ENCODE measurements around the gene FARS2.

The FARS2 gene

GRCh38 chr6:5334341-5334740 is 73.0 kb downstream of the FARS2 start:
- Histone ChIP-seq H3K9me3 (ENCODE audit: control insufficient read depth, low read length) (no peaks in the 10 kb centered on the region), H3K4me1 (ENCODE audit: control insufficient read depth, insufficient read depth, low read length) (no peaks in the 10 kb centered on the region), H3K36me3 (ENCODE audit: control insufficient read depth, insufficient read depth, low read length) (no peaks in the 10 kb centered on the region), H3K27me3 (ENCODE audit: control insufficient read depth, insufficient read depth, low read length, poor library complexity, severe bottlenecking) (no peaks in the 10 kb centered on the region), H3K27ac (ENCODE audit: insufficient read depth, low read depth, low read length, poor library complexity, severe bottlenecking) (no peak overlapping the region), H3K4me3 (ENCODE audit: insufficient read depth, low read depth, low read length) (no peak overlapping the region)
- WGBS, 2 experiments, result 100% methylated on average over 1 of the region's 1 CpG

- H3K27me3 ChIP-seq (ENCODE audit: control insufficient read depth, insufficient read depth, low read length, poor library complexity, severe bottlenecking), result no peaks in the 10 kb centered on the region
- H3K27ac ChIP-seq (ENCODE audit: insufficient read depth, low read depth, low read length, poor library complexity, severe bottlenecking), result no peak overlapping the region
- H3K36me3 ChIP-seq (ENCODE audit: control insufficient read depth, insufficient read depth, low read length), result no peaks in the 10 kb centered on the region
- no peaks in the 10 kb centered on the region for H3K9me3 ChIP-seq (ENCODE audit: control insufficient read depth, low read length)
- H3K4me1 ChIP-seq (ENCODE audit: control insufficient read depth, insufficient read depth, low read length), result no peaks in the 10 kb centered on the region
- 86 to 90% methylated on average over 3 of the region's 3 CpGs for whole genome bisulfite sequencing, 2 experiments
- H3K4me3 ChIP-seq (ENCODE audit: insufficient read depth, low read depth, low read length), result no peak overlapping the region
These were observed 73.7 kb downstream of the FARS2 start for GRCh38 chr6:5335020-5335419.

- H3K4me3 ChIP-seq (ENCODE audit: insufficient read depth, low read depth, low read length), result no peak overlapping the region
- H3K9me3 ChIP-seq (ENCODE audit: control insufficient read depth, low read length), result no peaks in the 10 kb centered on the region
- H3K4me1 ChIP-seq (ENCODE audit: control insufficient read depth, insufficient read depth, low read length), result no peaks in the 10 kb centered on the region
- H3K27ac ChIP-seq (ENCODE audit: insufficient read depth, low read depth, low read length, poor library complexity, severe bottlenecking), result no peak overlapping the region
- H3K27me3 ChIP-seq (ENCODE audit: control insufficient read depth, insufficient read depth, low read length, poor library complexity, severe bottlenecking), result no peaks in the 10 kb centered on the region
- no peaks in the 10 kb centered on the region for H3K36me3 ChIP-seq (ENCODE audit: control insufficient read depth, insufficient read depth, low read length)
- 82 to 89% methylated on average over 2 of the region's 2 CpGs for WGBS, 2 experiments
These were observed 76.3 kb downstream of the FARS2 start for GRCh38 chr6:5337573-5337972.

GRCh38 chr6:5338177-5338960 is 77.1 kb downstream of the FARS2 start:
- Histone ChIP-seq H3K4me3 (ENCODE audit: insufficient read depth, low read depth, low read length) (no peak overlapping the region), H3K4me1 (ENCODE audit: control insufficient read depth, insufficient read depth, low read length) (no peaks in the 10 kb centered on the region), H3K36me3 (ENCODE audit: control insufficient read depth, insufficient read depth, low read length) (no peaks in the 10 kb centered on the region), H3K27ac (ENCODE audit: insufficient read depth, low read depth, low read length, poor library complexity, severe bottlenecking) (no peak overlapping the region), H3K27me3 (ENCODE audit: control insufficient read depth, insufficient read depth, low read length, poor library complexity, severe bottlenecking) (no peaks in the 10 kb centered on the region), H3K9me3 (ENCODE audit: control insufficient read depth, low read length) (no peaks in the 10 kb centered on the region)
- 90 to 91% methylated on average over 9 of the region's 10 CpGs for WGBS, 2 experiments

- H3K36me3 ChIP-seq (ENCODE audit: control insufficient read depth, insufficient read depth, low read length), result no peaks in the 10 kb centered on the region
- no peak overlapping the region for H3K27ac ChIP-seq (ENCODE audit: insufficient read depth, low read depth, low read length, poor library complexity, severe bottlenecking)
- no peaks in the 10 kb centered on the region for H3K4me1 ChIP-seq (ENCODE audit: control insufficient read depth, insufficient read depth, low read length)
- WGBS, 2 experiments, result 91 to 96% methylated on average over 3 of the region's 3 CpGs
- H3K27me3 ChIP-seq (ENCODE audit: control insufficient read depth, insufficient read depth, low read length, poor library complexity, severe bottlenecking), result no peaks in the 10 kb centered on the region
- H3K4me3 ChIP-seq (ENCODE audit: insufficient read depth, low read depth, low read length), result no peak overlapping the region
- H3K9me3 ChIP-seq (ENCODE audit: control insufficient read depth, low read length), result no peaks in the 10 kb centered on the region
These were observed 78.5 kb downstream of the FARS2 start for GRCh38 chr6:5339786-5340185.

GRCh38 chr6:5341845-5342244 is 80.5 kb downstream of the FARS2 start:
- Histone ChIP-seq H3K36me3 (ENCODE audit: control insufficient read depth, insufficient read depth, low read length) (no peaks in the 10 kb centered on the region), H3K27me3 (ENCODE audit: control insufficient read depth, insufficient read depth, low read length, poor library complexity, severe bottlenecking) (no peaks in the 10 kb centered on the region), H3K4me3 (ENCODE audit: insufficient read depth, low read depth, low read length) (no peak overlapping the region), H3K4me1 (ENCODE audit: control insufficient read depth, insufficient read depth, low read length) (no peaks in the 10 kb centered on the region), H3K9me3 (ENCODE audit: control insufficient read depth, low read length) (no peaks in the 10 kb centered on the region), H3K27ac (ENCODE audit: insufficient read depth, low read depth, low read length, poor library complexity, severe bottlenecking) (no peak overlapping the region)

- Histone ChIP-seq H3K4me3 (ENCODE audit: insufficient read depth, low read depth, low read length) (no peak overlapping the region), H3K36me3 (ENCODE audit: control insufficient read depth, insufficient read depth, low read length) (no peaks in the 10 kb centered on the region), H3K9me3 (ENCODE audit: control insufficient read depth, low read length) (no peaks in the 10 kb centered on the region), H3K27me3 (ENCODE audit: control insufficient read depth, insufficient read depth, low read length, poor library complexity, severe bottlenecking) (no peaks in the 10 kb centered on the region), H3K4me1 (ENCODE audit: control insufficient read depth, insufficient read depth, low read length) (no peaks in the 10 kb centered on the region), H3K27ac (ENCODE audit: insufficient read depth, low read depth, low read length, poor library complexity, severe bottlenecking) (no peak overlapping the region)
- WGBS, 2 experiments, result 91 to 95% methylated on average over 11 of the region's 11 CpGs
These were observed 82.7 kb downstream of the FARS2 start for GRCh38 chr6:5343998-5344397.

- Histone ChIP-seq H3K4me1 (ENCODE audit: control insufficient read depth, insufficient read depth, low read length) (no peaks in the 10 kb centered on the region), H3K27me3 (ENCODE audit: control insufficient read depth, insufficient read depth, low read length, poor library complexity, severe bottlenecking) (no peaks in the 10 kb centered on the region), H3K9me3 (ENCODE audit: control insufficient read depth, low read length) (no peaks in the 10 kb centered on the region), H3K36me3 (ENCODE audit: control insufficient read depth, insufficient read depth, low read length) (no peaks in the 10 kb centered on the region), H3K4me3 (ENCODE audit: insufficient read depth, low read depth, low read length) (no peak overlapping the region), H3K27ac (ENCODE audit: insufficient read depth, low read depth, low read length, poor library complexity, severe bottlenecking) (no peak overlapping the region)
- WGBS, 2 experiments, result 94 to 97% methylated on average over 6 of the region's 6 CpGs
These were observed 84.0 kb downstream of the FARS2 start for GRCh38 chr6:5345324-5345723.

- no peaks in the 10 kb centered on the region for H3K9me3 ChIP-seq (ENCODE audit: control insufficient read depth, low read length)
- 91 to 98% methylated on average over 4 of the region's 6 CpGs for WGBS, 2 experiments
- no peaks in the 10 kb centered on the region for H3K27me3 ChIP-seq (ENCODE audit: control insufficient read depth, insufficient read depth, low read length, poor library complexity, severe bottlenecking)
- no peak overlapping the region for H3K4me3 ChIP-seq (ENCODE audit: insufficient read depth, low read depth, low read length)
- no peaks in the 10 kb centered on the region for H3K4me1 ChIP-seq (ENCODE audit: control insufficient read depth, insufficient read depth, low read length)
- no peak overlapping the region for H3K27ac ChIP-seq (ENCODE audit: insufficient read depth, low read depth, low read length, poor library complexity, severe bottlenecking)
- no peaks in the 10 kb centered on the region for H3K36me3 ChIP-seq (ENCODE audit: control insufficient read depth, insufficient read depth, low read length)
These were observed 90.4 kb downstream of the FARS2 start for GRCh38 chr6:5351552-5352210.

- no peaks in the 10 kb centered on the region for H3K27me3 ChIP-seq (ENCODE audit: control insufficient read depth, insufficient read depth, low read length, poor library complexity, severe bottlenecking)
- WGBS, 2 experiments, result 73 to 86% methylated on average over 1 of the region's 1 CpG
- no peaks in the 10 kb centered on the region for H3K36me3 ChIP-seq (ENCODE audit: control insufficient read depth, insufficient read depth, low read length)
- no peak overlapping the region for H3K27ac ChIP-seq (ENCODE audit: insufficient read depth, low read depth, low read length, poor library complexity, severe bottlenecking)
- H3K4me3 ChIP-seq (ENCODE audit: insufficient read depth, low read depth, low read length), result no peak overlapping the region
- no peaks in the 10 kb centered on the region for H3K9me3 ChIP-seq (ENCODE audit: control insufficient read depth, low read length)
- no peaks in the 10 kb centered on the region for H3K4me1 ChIP-seq (ENCODE audit: control insufficient read depth, insufficient read depth, low read length)
These were observed 92.7 kb downstream of the FARS2 start for GRCh38 chr6:5353971-5354370.
